ENCODE results near the gene AFDN.

The AFDN gene

GRCh38 chr6:167927246-167927645, 100.5 kb downstream of the AFDN start:
- DNase-seq: no peak
- no peak overlapping the region for H3K9ac ChIP-seq (ENCODE audit: low read depth, low read length)

GRCh38 chr6:167928111-167928510, 101.4 kb downstream of the AFDN start:
- H3K9ac ChIP-seq (ENCODE audit: low read depth, low read length): no peak overlapping the region
- H3K9me3 ChIP-seq (ENCODE audit: insufficient read depth, low read length, severe bottlenecking): no peaks in the 10 kb centered on the region
- H4K20me1 ChIP-seq (ENCODE audit: insufficient read depth, low read length): no peaks in the 10 kb centered on the region
- H3K4me2 ChIP-seq (ENCODE audit: insufficient read depth, low read length): no peak overlapping the region
- no peaks in the 10 kb centered on the region for H3K79me2 ChIP-seq (ENCODE audit: insufficient read depth, low read length)
- H3K4me3 ChIP-seq (ENCODE audit: low read depth in 1 of 2, low read length in 2 of 2): no peak overlapping the region
- H3K36me3 ChIP-seq (ENCODE audit: insufficient read depth, low read length): no peaks in the 10 kb centered on the region
- no peak overlapping the region for H2AFZ ChIP-seq (ENCODE audit: low read depth, low read length)
- no peak for TF ChIP-seq EZH2 (IDR thresholded peaks at IDR 0.05; ENCODE audit: borderline replicate concordance, low read depth, low read length, severe bottlenecking)
- TF ChIP-seq CTCF (IDR thresholded peaks at IDR 0.05; ENCODE audit: borderline replicate concordance, extremely low read depth, low read length, poor library complexity, severe bottlenecking): no peak
- H3K27me3 ChIP-seq (ENCODE audit: insufficient read depth, low read length, poor library complexity): no peaks in the 10 kb centered on the region
- peaks cover 16% of the 10 kb centered on the region for H3K4me1 ChIP-seq (ENCODE audit: insufficient read depth, low read length)
- no peak for DNase-seq
- no peak for ATAC-seq (ENCODE audit: insufficient read depth, low read depth)
- H3K27ac ChIP-seq (ENCODE audit: low read length): no peak overlapping the region

More at GRCh38 chr6:167927246-167927645, 100.5 kb downstream of the AFDN start:
- H3K4me1 ChIP-seq (ENCODE audit: insufficient read depth, low read length): peaks cover 9% of the 10 kb centered on the region
- H3K79me2 ChIP-seq (ENCODE audit: insufficient read depth, low read length): no peaks in the 10 kb centered on the region
- H3K4me3 ChIP-seq (ENCODE audit: low read depth in 1 of 2, low read length in 2 of 2): no peak overlapping the region
- no peak overlapping the region for H2AFZ ChIP-seq (ENCODE audit: low read depth, low read length)
- no peak for TF ChIP-seq CTCF (IDR thresholded peaks at IDR 0.05; ENCODE audit: borderline replicate concordance, extremely low read depth, low read length, poor library complexity, severe bottlenecking)
- TF ChIP-seq EZH2 (IDR thresholded peaks at IDR 0.05; ENCODE audit: borderline replicate concordance, low read depth, low read length, severe bottlenecking): no peak
- H3K9me3 ChIP-seq (ENCODE audit: insufficient read depth, low read length, severe bottlenecking): no peaks in the 10 kb centered on the region
- H3K4me2 ChIP-seq (ENCODE audit: insufficient read depth, low read length): no peak overlapping the region
- no peak for ATAC-seq (ENCODE audit: insufficient read depth, low read depth)
- H3K36me3 ChIP-seq (ENCODE audit: insufficient read depth, low read length): no peaks in the 10 kb centered on the region
- no peaks in the 10 kb centered on the region for H3K27me3 ChIP-seq (ENCODE audit: insufficient read depth, low read length, poor library complexity)
- H4K20me1 ChIP-seq (ENCODE audit: insufficient read depth, low read length): no peaks in the 10 kb centered on the region
- no peak overlapping the region for H3K27ac ChIP-seq (ENCODE audit: low read length)

GRCh38 chr6:167930295-167930694, 103.6 kb downstream of the AFDN start:
- TF ChIP-seq EZH2 (IDR thresholded peaks at IDR 0.05; ENCODE audit: borderline replicate concordance, low read depth, low read length, severe bottlenecking) (no peak), CTCF (IDR thresholded peaks at IDR 0.05; ENCODE audit: borderline replicate concordance, extremely low read depth, low read length, poor library complexity, severe bottlenecking) (no peak)
- Histone ChIP-seq H3K79me2 (ENCODE audit: insufficient read depth, low read length) (no peaks in the 10 kb centered on the region), H3K4me1 (ENCODE audit: insufficient read depth, low read length) (peaks cover 25% of the 10 kb centered on the region), H3K4me3 (ENCODE audit: low read depth in 1 of 2, low read length in 2 of 2) (no peak overlapping the region), H2AFZ (ENCODE audit: low read depth, low read length) (no peak overlapping the region), H4K20me1 (ENCODE audit: insufficient read depth, low read length) (no peaks in the 10 kb centered on the region), H3K9ac (ENCODE audit: low read depth, low read length) (no peak overlapping the region), H3K36me3 (ENCODE audit: insufficient read depth, low read length) (no peaks in the 10 kb centered on the region), H3K9me3 (ENCODE audit: insufficient read depth, low read length, severe bottlenecking) (no peaks in the 10 kb centered on the region), H3K27ac (ENCODE audit: low read length) (no peak overlapping the region), H3K4me2 (ENCODE audit: insufficient read depth, low read length) (no peak overlapping the region), H3K27me3 (ENCODE audit: insufficient read depth, low read length, poor library complexity) (peaks cover 2% of the 10 kb centered on the region)
- ATAC-seq (ENCODE audit: insufficient read depth, low read depth) (no peak), DNase-seq (no peak)

All from DND-41 (cell line).